ENCODE data around the gene BSG. TPM values are rescaled to one million over a fixed set of nuclear protein-coding genes. Genes with fewer than 3 reads are reported as not detected.

BSG gene
- total RNA-seq, 1 experiment from 2014 or later: 618 TPM

DNA sequence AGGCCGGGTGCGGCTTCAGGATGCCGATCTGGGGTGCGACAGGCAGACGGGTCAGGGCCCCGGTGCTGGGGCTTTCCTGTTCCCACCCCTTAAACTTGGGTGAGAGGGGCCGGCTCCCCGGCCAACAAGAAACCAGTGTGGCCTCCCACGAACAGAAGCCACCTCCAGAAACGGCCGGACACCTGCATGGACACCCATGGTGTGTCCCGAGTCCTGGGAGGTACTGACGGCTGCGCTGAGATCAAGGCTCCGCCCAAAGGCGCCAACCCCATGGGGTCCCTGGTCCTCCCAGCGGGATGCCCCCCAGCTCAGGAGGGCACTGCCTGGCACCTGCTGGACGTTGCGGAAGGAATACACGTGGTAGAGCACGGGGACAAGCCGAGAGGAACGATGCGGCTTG, 49.4 kb downstream of the BSG start:
- no peaks in the 10 kb centered on the region for H3K4me1 Mint-ChIP-seq (ENCODE audit: low read depth, unreplicated experiment)
- CTCF ChIA-PET: no interaction called here
- POLR2A ChIA-PET: no interaction called here
- H3K27ac Mint-ChIP-seq (ENCODE audit: unreplicated experiment): no peak overlapping the region
- H3K27me3 ChIP-seq (replicated peaks; ENCODE audit: control insufficient read depth, insufficient read depth, low read length): no peaks in the 10 kb centered on the region
- H3K9me3 Mint-ChIP-seq (ENCODE audit: unreplicated experiment): no peaks in the 10 kb centered on the region
- no TSS peak for BruUV-seq (replicated peaks)
- DNase-seq: no peak
- H3K36me3 Mint-ChIP-seq (ENCODE audit: insufficient read depth, unreplicated experiment): peaks cover 32% of the 10 kb centered on the region
- TF ChIP-seq, protein P1, sequence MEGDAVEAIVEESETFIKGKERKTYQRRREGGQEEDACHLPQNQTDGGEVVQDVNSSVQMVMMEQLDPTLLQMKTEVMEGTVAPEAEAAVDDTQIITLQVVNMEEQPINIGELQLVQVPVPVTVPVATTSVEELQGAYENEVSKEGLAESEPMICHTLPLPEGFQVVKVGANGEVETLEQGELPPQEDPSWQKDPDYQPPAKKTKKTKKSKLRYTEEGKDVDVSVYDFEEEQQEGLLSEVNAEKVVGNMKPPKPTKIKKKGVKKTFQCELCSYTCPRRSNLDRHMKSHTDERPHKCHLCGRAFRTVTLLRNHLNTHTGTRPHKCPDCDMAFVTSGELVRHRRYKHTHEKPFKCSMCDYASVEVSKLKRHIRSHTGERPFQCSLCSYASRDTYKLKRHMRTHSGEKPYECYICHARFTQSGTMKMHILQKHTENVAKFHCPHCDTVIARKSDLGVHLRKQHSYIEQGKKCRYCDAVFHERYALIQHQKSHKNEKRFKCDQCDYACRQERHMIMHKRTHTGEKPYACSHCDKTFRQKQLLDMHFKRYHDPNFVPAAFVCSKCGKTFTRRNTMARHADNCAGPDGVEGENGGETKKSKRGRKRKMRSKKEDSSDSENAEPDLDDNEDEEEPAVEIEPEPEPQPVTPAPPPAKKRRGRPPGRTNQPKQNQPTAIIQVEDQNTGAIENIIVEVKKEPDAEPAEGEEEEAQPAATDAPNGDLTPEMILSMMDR (IDR thresholded peaks at IDR 0.05; ENCODE audit: insufficient read depth in 1 of 2, low read depth in 1 of 2, low read length in 1 of 2, severe bottlenecking in 1 of 2, unreplicated experiment in 1 of 2): no peak
- no peak overlapping the region for H3K4me3 ChIP-seq (ENCODE audit: low read depth, low read length)
- intact Hi-C loops (cut with micrococcal nuclease; ENCODE audit: unreplicated experiment): no loop called here
- no peaks in the 10 kb centered on the region for H3K4me1 ChIP-seq
- no peaks in the 10 kb centered on the region for H3K27me3 Mint-ChIP-seq (ENCODE audit: insufficient read depth, unreplicated experiment)
- no peak overlapping the region for H3K4me3 Mint-ChIP-seq (ENCODE audit: unreplicated experiment)
- no peaks in the 10 kb centered on the region for H3K9me3 ChIP-seq
- H3K36me3 ChIP-seq (ENCODE audit: control insufficient read depth, insufficient read depth, low read length): no peaks in the 10 kb centered on the region; the same call in 1 of the 2 replicates

DNA sequence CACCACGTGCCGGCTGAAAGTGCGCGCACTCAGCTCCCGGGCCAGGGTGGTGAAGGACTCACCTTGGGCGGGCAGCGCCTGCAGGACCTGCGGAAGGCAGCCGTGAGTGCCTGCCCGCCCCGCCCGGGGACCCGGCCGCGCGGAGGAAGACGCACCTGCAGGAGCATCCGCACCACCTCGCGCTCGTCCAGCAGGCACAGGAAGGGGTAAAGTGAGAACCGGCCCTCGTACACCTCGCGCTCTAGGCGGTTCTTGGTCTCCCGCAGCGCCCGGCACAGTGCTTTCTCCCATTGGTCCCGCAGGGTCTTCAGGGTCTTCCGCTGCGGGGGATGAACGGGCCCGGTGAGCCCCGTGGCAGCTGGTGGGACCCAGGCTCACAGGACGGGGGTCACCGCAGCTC, 50.3 kb downstream of the BSG start:
- Mint-ChIP-seq H3K36me3 (ENCODE audit: insufficient read depth, unreplicated experiment) (peaks cover 41% of the 10 kb centered on the region), H3K4me3 (ENCODE audit: unreplicated experiment) (no peak overlapping the region), H3K9me3 (ENCODE audit: unreplicated experiment) (no peaks in the 10 kb centered on the region), H3K4me1 (ENCODE audit: low read depth, unreplicated experiment) (no peaks in the 10 kb centered on the region), H3K27ac (ENCODE audit: unreplicated experiment) (no peak overlapping the region), H3K27me3 (ENCODE audit: insufficient read depth, unreplicated experiment) (no peaks in the 10 kb centered on the region)
- POLR2A ChIA-PET: no interaction called here
- intact Hi-C loops (cut with micrococcal nuclease; ENCODE audit: unreplicated experiment): no loop called here
- CTCF ChIA-PET: no interaction called here
- TF ChIP-seq, protein P1 (IDR thresholded peaks at IDR 0.05; ENCODE audit: insufficient read depth in 1 of 2, low read depth in 1 of 2, low read length in 1 of 2, severe bottlenecking in 1 of 2, unreplicated experiment in 1 of 2): no peak
- no peak overlapping the region for H3K4me3 ChIP-seq (ENCODE audit: low read depth, low read length)
- H3K4me1 ChIP-seq: no peaks in the 10 kb centered on the region
- no peaks in the 10 kb centered on the region for H3K9me3 ChIP-seq
- DNase-seq: no peak
- H3K27me3 ChIP-seq (replicated peaks; ENCODE audit: control insufficient read depth, insufficient read depth, low read length): no peaks in the 10 kb centered on the region
- BruUV-seq (replicated peaks): no TSS peak
- H3K36me3 ChIP-seq (ENCODE audit: control insufficient read depth, insufficient read depth, low read length): no peaks in the 10 kb centered on the region; the same call in 1 of the 2 replicates

DNA sequence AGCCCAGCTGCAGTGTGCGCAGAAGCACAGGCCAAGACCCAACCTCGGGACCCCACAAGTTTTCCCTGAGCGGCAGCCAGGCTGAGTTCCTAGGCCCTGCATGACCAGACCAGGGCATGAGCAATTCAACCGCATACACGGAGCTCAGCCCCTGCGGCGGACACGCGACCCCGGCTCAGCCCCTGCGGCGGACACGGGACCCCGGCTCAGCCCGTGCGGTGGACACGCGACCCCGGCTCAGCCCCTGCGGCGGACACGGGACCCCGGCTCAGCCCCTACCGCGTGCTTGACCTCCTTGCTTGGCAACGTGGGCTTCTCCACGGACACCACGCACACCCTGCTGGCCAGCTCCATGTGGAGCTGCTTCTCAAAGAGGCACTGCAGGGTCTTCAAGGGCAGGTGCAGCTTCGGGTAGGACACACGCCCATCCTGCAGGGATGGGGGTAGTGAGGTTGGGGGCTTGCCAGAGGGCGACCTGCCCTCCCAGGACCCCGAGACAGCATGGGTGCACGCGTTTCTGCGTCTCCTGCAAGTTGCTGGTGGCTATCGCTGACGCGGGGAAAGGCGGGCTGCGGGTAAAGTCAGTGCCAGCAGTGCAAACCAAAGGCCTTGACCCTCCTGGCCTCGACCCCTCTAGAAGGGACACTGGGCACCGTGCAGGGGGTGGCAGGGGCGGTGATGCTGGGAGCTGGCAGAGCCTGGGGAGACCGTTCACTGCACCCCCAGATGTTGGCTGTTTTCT, 51.0 kb downstream of the BSG start:
- Histone ChIP-seq H3K27me3 (replicated peaks; ENCODE audit: control insufficient read depth, insufficient read depth, low read length) (no peaks in the 10 kb centered on the region), H3K36me3 (ENCODE audit: control insufficient read depth, insufficient read depth, low read length) (no peaks in the 10 kb centered on the region; the same call in 1 of the 2 replicates), H3K9me3 (no peaks in the 10 kb centered on the region), H3K4me3 (ENCODE audit: low read depth, low read length) (no peak overlapping the region), H3K4me1 (no peaks in the 10 kb centered on the region)
- BruUV-seq (replicated peaks): no TSS peak
- DNase-seq: no peak
- Mint-ChIP-seq H3K36me3 (ENCODE audit: insufficient read depth, unreplicated experiment) (peaks cover 45% of the 10 kb centered on the region), H3K27ac (ENCODE audit: unreplicated experiment) (no peak overlapping the region), H3K4me3 (ENCODE audit: unreplicated experiment) (no peak overlapping the region), H3K4me1 (ENCODE audit: low read depth, unreplicated experiment) (no peaks in the 10 kb centered on the region), H3K27me3 (ENCODE audit: insufficient read depth, unreplicated experiment) (no peaks in the 10 kb centered on the region), H3K9me3 (ENCODE audit: unreplicated experiment) (no peaks in the 10 kb centered on the region)
- ChIA-PET CTCF (no interaction called here), POLR2A (no interaction called here)
- TF ChIP-seq, protein P1 (IDR thresholded peaks at IDR 0.05; ENCODE audit: insufficient read depth in 1 of 2, low read depth in 1 of 2, low read length in 1 of 2, severe bottlenecking in 1 of 2, unreplicated experiment in 1 of 2): no peak
- intact Hi-C loops (cut with micrococcal nuclease; ENCODE audit: unreplicated experiment): no loop called here

All from Caco-2 (cell line).